WTC11 (cell line): ENCODE measurements around the gene ADCY2. TPM values are rescaled to one million over a fixed set of nuclear protein-coding genes. Genes with fewer than 3 reads are reported as not detected.

ENCODE experiments used
- ATAC-seq: fragments of 200-7000 bp; cut with Tn5 transposase; 2 replicates; pipeline ENCODE4 v1.10.0; 2021; ENCODE audit warnings: mild to moderate bottlenecking, moderate library complexity
- CTCF ChIA-PET: fragments of 300-600 bp; sonication (Branson Sonifier 250); formaldehyde crosslinking; loops from one replicate; lab custom pipeline; 2021; ENCODE audit warnings: antibody characterized with exemption; lab: Charles Lee
- POLR2A ChIA-PET: fragments of 350-600 bp; sonication (Branson Sonifier 250); formaldehyde crosslinking; loops from one replicate; lab custom pipeline; 2021; ENCODE audit warnings: antibody characterized with exemption; lab: Charles Lee
- DNase-seq: peaks from one replicate; pipeline ENCODE4 v3.0.0; 2021; ENCODE audit warnings: low spot score
- H3K27ac Mint-ChIP-seq: 2 replicates; pipeline ENCODE4 v1.8.0; 2021; ENCODE audit warnings: mixed read lengths
- H3K27me3 Mint-ChIP-seq: 2 replicates; pipeline ENCODE4 v1.8.0; 2021; ENCODE audit warnings: low read depth, mild to moderate bottlenecking, moderate library complexity, mixed read lengths
- H3K36me3 Mint-ChIP-seq: 2 replicates; pipeline ENCODE4 v1.8.0; 2021; ENCODE audit warnings: mixed read lengths
- H3K4me1 Mint-ChIP-seq: 2 replicates; pipeline ENCODE4 v1.8.0; 2022; ENCODE audit warnings: mixed read lengths
- H3K4me3 Mint-ChIP-seq: 2 replicates; pipeline ENCODE4 v1.8.0; 2021; ENCODE audit warnings: mild to moderate bottlenecking, moderate library complexity, mixed read lengths
- H3K9me3 Mint-ChIP-seq: 2 replicates; pipeline ENCODE4 v1.8.0; 2021; ENCODE audit warnings: mixed read lengths
- EMX1 ChIP-seq: fragments of 250-450 bp; sonication (Bioruptor Pico); IDR thresholded peaks from 2 replicates; pipeline ENCODE4 v1.8.0; 2021; ENCODE audit warnings: mild to moderate bottlenecking
- GABPB1 ChIP-seq: sonication (generic); formaldehyde crosslinking; IDR thresholded peaks from 2 replicates; pipeline ENCODE4 v1.8.1; 2023; ENCODE audit warnings: mild to moderate bottlenecking, missing genetic modification reagents
- HMGA2 ChIP-seq: fragments of 250-450 bp; sonication (Bioruptor Pico); IDR thresholded peaks from 2 replicates; pipeline ENCODE4 v1.4.0; 2021; ENCODE audit warnings: mild to moderate bottlenecking, moderate library complexity
- HMGXB4 ChIP-seq: sonication (generic); formaldehyde crosslinking; IDR thresholded peaks from 2 replicates; pipeline ENCODE4 v1.8.1; 2023; ENCODE audit warnings: mild to moderate bottlenecking, moderate library complexity, missing genetic modification reagents
- MAX ChIP-seq: sonication (generic); formaldehyde crosslinking; IDR thresholded peaks from 2 replicates; pipeline ENCODE4 v1.8.0; 2022; ENCODE audit warnings: mild to moderate bottlenecking, missing genetic modification reagents
- MLX ChIP-seq: sonication (generic); formaldehyde crosslinking; IDR thresholded peaks from 2 replicates; pipeline ENCODE4 v1.8.1; 2023; ENCODE audit warnings: mild to moderate bottlenecking, missing genetic modification reagents, moderate library complexity
- NFATC4 ChIP-seq: fragments of 250-450 bp; sonication (Bioruptor Pico); IDR thresholded peaks from 2 replicates; pipeline ENCODE4 v1.9.0; 2021; ENCODE audit warnings: mild to moderate bottlenecking
- NR3C1 ChIP-seq: sonication (generic); formaldehyde crosslinking; conservative IDR thresholded peaks from 2 replicates; pipeline ENCODE4 v1.8.1; 2023; ENCODE audit warnings: low read depth, mild to moderate bottlenecking, missing genetic modification reagents
- OVOL2 ChIP-seq: fragments of 250-450 bp; sonication (Bioruptor Pico); IDR thresholded peaks from 2 replicates; pipeline ENCODE4 v1.9.0; 2021; ENCODE audit warnings: mild to moderate bottlenecking, borderline replicate concordance
- RORB ChIP-seq: fragments of 250-450 bp; sonication (Bioruptor Pico); IDR thresholded peaks from 2 replicates; pipeline ENCODE4 v1.9.0; 2021; ENCODE audit warnings: mild to moderate bottlenecking
- SP1 ChIP-seq: sonication (generic); formaldehyde crosslinking; conservative IDR thresholded peaks from 2 replicates; pipeline ENCODE4 v1.8.1; 2022; ENCODE audit warnings: missing genetic modification reagents
- TP53 ChIP-seq: sonication (generic); formaldehyde crosslinking; IDR thresholded peaks from 2 replicates; pipeline ENCODE4 v1.8.1; 2023; ENCODE audit warnings: mild to moderate bottlenecking, missing genetic modification reagents
- ZNF121 ChIP-seq: sonication (generic); formaldehyde crosslinking; IDR thresholded peaks from 2 replicates; pipeline ENCODE4 v1.8.0; 2023; ENCODE audit warnings: missing genetic modification reagents
- ZNF219 ChIP-seq: sonication (generic); formaldehyde crosslinking; IDR thresholded peaks from 2 replicates; pipeline ENCODE4 v1.8.0; 2023; ENCODE audit warnings: missing genetic modification reagents, mild to moderate bottlenecking, borderline replicate concordance
- ZNF232 ChIP-seq: sonication (generic); formaldehyde crosslinking; IDR thresholded peaks from 2 replicates; pipeline ENCODE4 v1.8.0; 2022; ENCODE audit warnings: mild to moderate bottlenecking, missing genetic modification reagents
- ZNF281 ChIP-seq: sonication (generic); formaldehyde crosslinking; IDR thresholded peaks from 2 replicates; pipeline ENCODE4 v1.8.0; 2023; ENCODE audit warnings: mild to moderate bottlenecking, missing genetic modification reagents
- ZNF416 ChIP-seq: fragments of 250-450 bp; sonication (Bioruptor Pico); IDR thresholded peaks from 2 replicates; pipeline ENCODE4 v1.9.0; 2021; ENCODE audit warnings: mild to moderate bottlenecking, inconsistent platforms
- ZNF425 ChIP-seq: fragments of 250-450 bp; sonication (Bioruptor Pico); conservative IDR thresholded peaks from 2 replicates; pipeline ENCODE4 v1.9.0; 2021; ENCODE audit warnings: mild to moderate bottlenecking
- total RNA-seq: library from RNA; stranded (reverse); gene quantifications from 3 replicates; pipeline ENCODE4 v1.2.3, GENCODE V29; 2021
- TF ChIP-seq, protein P1 (sequence below): fragments of 250-450 bp; sonication (Bioruptor Pico); IDR thresholded peaks from 2 replicates; pipeline ENCODE4 v1.9.0; 2021; ENCODE audit warnings: moderate library complexity, mild to moderate bottlenecking, inconsistent platforms, borderline replicate concordance
- TF ChIP-seq, protein P2 (sequence below): fragments of 250-450 bp; sonication (Bioruptor Pico); IDR thresholded peaks from 2 replicates; pipeline ENCODE4 v2.1.2; 2022; ENCODE audit warnings: mild to moderate bottlenecking, moderate library complexity
- TF ChIP-seq, protein P3 (sequence below): sonication (generic); formaldehyde crosslinking; IDR thresholded peaks from 2 replicates; pipeline ENCODE4 v1.8.0; 2022; ENCODE audit warnings: mild to moderate bottlenecking, missing genetic modification reagents

ADCY2 gene
- total RNA-seq, 1 experiment from 2014 or later = 142 TPM

GRCh38 chr5:7852542-7852941, 456.6 kb downstream of the ADCY2 start:
- peaks cover 13% of the 10 kb centered on the region for H3K9me3 Mint-ChIP-seq
- TF ChIP-seq, protein P1, sequence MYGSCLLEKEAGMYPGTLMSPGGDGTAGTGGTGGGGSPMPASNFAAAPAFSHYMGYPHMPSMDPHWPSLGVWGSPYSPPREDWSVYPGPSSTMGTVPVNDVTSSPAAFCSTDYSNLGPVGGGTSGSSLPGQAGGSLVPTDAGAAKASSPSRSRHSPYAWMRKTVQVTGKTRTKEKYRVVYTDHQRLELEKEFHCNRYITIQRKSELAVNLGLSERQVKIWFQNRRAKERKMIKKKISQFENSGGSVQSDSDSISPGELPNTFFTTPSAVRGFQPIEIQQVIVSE (CRISPR knock-in tag) = no peak
- TF ChIP-seq ZNF425 = no peak
- TF ChIP-seq, protein P2, sequence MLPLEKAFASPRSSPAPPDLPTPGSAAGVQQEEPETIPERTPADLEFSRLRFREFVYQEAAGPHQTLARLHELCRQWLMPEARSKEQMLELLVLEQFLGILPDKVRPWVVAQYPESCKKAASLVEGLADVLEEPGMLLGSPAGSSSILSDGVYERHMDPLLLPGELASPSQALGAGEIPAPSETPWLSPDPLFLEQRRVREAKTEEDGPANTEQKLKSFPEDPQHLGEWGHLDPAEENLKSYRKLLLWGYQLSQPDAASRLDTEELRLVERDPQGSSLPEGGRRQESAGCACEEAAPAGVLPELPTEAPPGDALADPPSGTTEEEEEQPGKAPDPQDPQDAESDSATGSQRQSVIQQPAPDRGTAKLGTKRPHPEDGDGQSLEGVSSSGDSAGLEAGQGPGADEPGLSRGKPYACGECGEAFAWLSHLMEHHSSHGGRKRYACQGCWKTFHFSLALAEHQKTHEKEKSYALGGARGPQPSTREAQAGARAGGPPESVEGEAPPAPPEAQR = no peak
- no peak for TF ChIP-seq EMX1
- TF ChIP-seq HMGA2 (CRISPR knock-in tag) = no peak
- TF ChIP-seq ZNF121 (CRISPR knock-in tag) = no peak
- no peak for TF ChIP-seq GABPB1 (CRISPR knock-in tag)
- TF ChIP-seq ZNF281 (CRISPR knock-in tag) = no peak
- TF ChIP-seq MAX (CRISPR knock-in tag) = no peak
- TF ChIP-seq ZNF219 (CRISPR knock-in tag) = no peak
- TF ChIP-seq NFATC4 (CRISPR knock-in tag) = no peak
- TF ChIP-seq, protein P3, sequence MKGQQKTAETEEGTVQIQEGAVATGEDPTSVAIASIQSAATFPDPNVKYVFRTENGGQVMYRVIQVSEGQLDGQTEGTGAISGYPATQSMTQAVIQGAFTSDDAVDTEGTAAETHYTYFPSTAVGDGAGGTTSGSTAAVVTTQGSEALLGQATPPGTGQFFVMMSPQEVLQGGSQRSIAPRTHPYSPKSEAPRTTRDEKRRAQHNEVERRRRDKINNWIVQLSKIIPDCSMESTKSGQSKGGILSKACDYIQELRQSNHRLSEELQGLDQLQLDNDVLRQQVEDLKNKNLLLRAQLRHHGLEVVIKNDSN (CRISPR knock-in tag) = no peak
- TF ChIP-seq MLX = no peak
- no peak for TF ChIP-seq ZNF232 (CRISPR knock-in tag)
- TF ChIP-seq TP53 (CRISPR knock-in tag) = no peak
- H3K27me3 Mint-ChIP-seq = peaks cover 49% of the 10 kb centered on the region
- DNase-seq (no peak), ATAC-seq (no peak)
- H3K4me1 Mint-ChIP-seq = peaks cover 9% of the 10 kb centered on the region
- H3K36me3 Mint-ChIP-seq = no peaks in the 10 kb centered on the region
- POLR2A ChIA-PET = no interaction called here
- H3K27ac Mint-ChIP-seq = no peak overlapping the region
- CTCF ChIA-PET = no interaction called here
- no peak overlapping the region for H3K4me3 Mint-ChIP-seq

- Mint-ChIP-seq H3K4me3 (no peak overlapping the region), H3K9me3 (peaks cover 13% of the 10 kb centered on the region), H3K27me3 (peaks cover 44% of the 10 kb centered on the region), H3K36me3 (no peaks in the 10 kb centered on the region), H3K27ac (no peak overlapping the region), H3K4me1 (peaks cover 9% of the 10 kb centered on the region)
- ChIA-PET POLR2A (no interaction called here), CTCF (no interaction called here)
- TF ChIP-seq ZNF232 (CRISPR knock-in tag) (no peak), NR3C1 (no peak), RORB (CRISPR knock-in tag) (no peak), SP1 (CRISPR knock-in tag) (no peak), OVOL2 (no peak), ZNF416 (no peak), HMGXB4 (CRISPR knock-in tag) (no peak)
- ATAC-seq (no peak), DNase-seq (no peak)
These were observed 457.1 kb downstream of the ADCY2 start for GRCh38 chr5:7852988-7853387.
